OCI-LY1 (cell line): ENCODE results near the gene ZNF85.

ENCODE experiments used
- CTCF ChIP-seq: fragments of 200-600 bp; sonication (generic), shearing (Covaris generic); IDR thresholded peaks from 2 replicates; pipeline ENCODE4 v1.5.1; 2017; ENCODE audit warnings: mild to moderate bottlenecking, antibody characterized with exemption, low read length, moderate library complexity, mixed read lengths
- EZH2 ChIP-seq: fragments of 200-600 bp; sonication (generic), shearing (Covaris generic); IDR thresholded peaks from 2 replicates; pipeline ENCODE4 v1.8.0; 2017; ENCODE audit warnings: borderline replicate concordance, mixed run types, mild to moderate bottlenecking, antibody characterized with exemption, low read length, moderate library complexity, mixed read lengths

GRCh38 chr19:20964798-20965197 lies 41.7 kb downstream of the ZNF85 start:
- peak; percentile 30; the same call in 1 of the 2 replicates for TF ChIP-seq CTCF
- TF ChIP-seq EZH2, result no peak
